Activated CD4-positive, alpha-beta T cell treated with anti-CD3 and anti-CD28 coated beads for 48 hours (primary cell): ENCODE data around the gene MPPED1.

Experiments used
- DNase-seq: peaks from one replicate; pipeline ENCODE4 v3.0.0-alpha.2; 2020

Gene MPPED1

GRCh38 chr22:43411869-43412807 lies at the start of gene MPPED1:
MPPED1 (plus strand) TSS chr22:43412014; CDS start chr22:43424986, 12,972 bp downstream.
- DNase-seq: no peak

GRCh38 chr22:43363315-43364168 lies 48.3 kb upstream of the MPPED1 start:
- DNase-seq: no peak

GRCh38 chr22:43364169-43364435 lies 47.7 kb upstream of the MPPED1 start:
- DNase-seq: no peak

GRCh38 chr22:43365715-43366440 lies 45.9 kb upstream of the MPPED1 start:
- no peak for DNase-seq

GRCh38 chr22:43370036-43370435 lies 41.8 kb upstream of the MPPED1 start:
- DNase-seq: no peak

GRCh38 chr22:43375951-43376455 lies 35.8 kb upstream of the MPPED1 start:
- no peak for DNase-seq

- DNase-seq: peak; percentile 12
These were observed 34.9 kb upstream of the MPPED1 start for GRCh38 chr22:43376765-43377547.

- DNase-seq: no peak
These were observed 34.3 kb upstream of the MPPED1 start for GRCh38 chr22:43377548-43377895.

GRCh38 chr22:43377896-43378704 lies 33.7 kb upstream of the MPPED1 start:
- no peak for DNase-seq

- no peak for DNase-seq
These were observed 30.1 kb upstream of the MPPED1 start for GRCh38 chr22:43381693-43382092.

GRCh38 chr22:43384863-43385262 lies 27.0 kb upstream of the MPPED1 start:
- DNase-seq: no peak

- peak; percentile 82 for DNase-seq
These were observed 25.8 kb upstream of the MPPED1 start for GRCh38 chr22:43385770-43386641.

GRCh38 chr22:43387815-43388214 lies 24.0 kb upstream of the MPPED1 start:
- no peak for DNase-seq

- DNase-seq: peak; percentile 85
These were observed 23.4 kb upstream of the MPPED1 start for GRCh38 chr22:43388420-43388851.

- DNase-seq: no peak
These were observed 22.5 kb upstream of the MPPED1 start for GRCh38 chr22:43389227-43389836.

GRCh38 chr22:43390166-43390565 lies 21.6 kb upstream of the MPPED1 start:
- no peak for DNase-seq

GRCh38 chr22:43390872-43391271 lies 20.9 kb upstream of the MPPED1 start:
- no peak for DNase-seq

- DNase-seq: no peak
These were observed 20.5 kb upstream of the MPPED1 start for GRCh38 chr22:43391306-43391705.

GRCh38 chr22:43392385-43392989 lies 19.3 kb upstream of the MPPED1 start:
- no peak for DNase-seq
